T-cell (primary cell): ENCODE data around the gene TSPAN15. TPM values are rescaled to one million over a fixed set of nuclear protein-coding genes. Genes with fewer than 3 reads are reported as not detected.
A peak's percentile ranks its signal among the peaks of the same experiment; 100 is the strongest.

ENCODE experiments used
- ATAC-seq, 4 experiments: fragments of 200-7000 bp in 3 of 4; fragments of 150-1000 bp in 1 of 4; cut with Tn5 transposase; replicated peaks in 1 of 4; 1 replicate in 3 of 4; 2 replicates in 1 of 4; pipeline ENCODE4 v1.10.0; 2021; ENCODE audit warnings: moderate library complexity in 3 of 4, mild to moderate bottlenecking in 2 of 4, moderate number of reproducible peaks in 1 of 4
- CTCF ChIA-PET, 2 donors: fragments of 300-600 bp; sonication (Branson Sonifier 250); formaldehyde crosslinking; loops; one replicate each; lab custom pipeline; 2022; ENCODE audit warnings: antibody characterized with exemption in 2 of 2; lab: Charles Lee
- POLR2A ChIA-PET, 2 donors: fragments of 300-600 bp; sonication (Branson Sonifier 250); formaldehyde crosslinking; loops; one replicate each; lab custom pipeline; 2022; ENCODE audit warnings: antibody characterized with exemption in 2 of 2; lab: Charles Lee
- DNase-seq, 35 experiments: peaks; one replicate each; pipeline versions ENCODE4 v3.0.0 to v3.0.0-alpha.2; 2013 to 2023
- H3K27ac ChIP-seq: one replicate; pipeline ENCODE4 v1.5.1; 2013; ENCODE audit warnings: low read length
- H3K27me3 ChIP-seq, 2 experiments: replicated peaks in 1 of 2; 1 replicate in 1 of 2; 2 replicates in 1 of 2; pipeline versions ENCODE4 v1.6.1 to v1.7.0; 2013; ENCODE audit warnings: low read length in 1 of 2, mixed read lengths in 1 of 2; ENCODE audit not compliant: control insufficient read depth in 2 of 2, insufficient read depth in 2 of 2; ENCODE audit errors: extremely low read depth in 1 of 2
- H3K36me3 ChIP-seq, 2 donors: 1 replicate in 1 of 2; 2 replicates in 1 of 2; pipeline versions ENCODE4 v1.6.1 to v1.7.0; 2013; ENCODE audit warnings: low read length in 1 of 2; ENCODE audit not compliant: control insufficient read depth in 2 of 2, insufficient read depth in 1 of 2; ENCODE audit errors: extremely low read depth in 1 of 2
- H3K4me1 ChIP-seq, 2 experiments: 1 replicate in 1 of 2; 2 replicates in 1 of 2; pipeline versions ENCODE4 v1.6.1 to v1.7.0; 2013; ENCODE audit warnings: low read length in 2 of 2, mixed read lengths in 1 of 2; ENCODE audit not compliant: insufficient read depth in 2 of 2, control insufficient read depth in 1 of 2; ENCODE audit errors: extremely low read depth in 1 of 2
- H3K4me3 ChIP-seq, 2 donors: 1 replicate in 1 of 2; 2 replicates in 1 of 2; pipeline versions ENCODE4 v1.5.1 to v1.7.0; 2013; ENCODE audit warnings: mild to moderate bottlenecking in 2 of 2, low read length in 1 of 2, moderate library complexity in 1 of 2; ENCODE audit not compliant: control insufficient read depth in 1 of 2; ENCODE audit errors: extremely low read depth in 1 of 2
- H3K9me3 ChIP-seq: 2 replicates; pipeline ENCODE4 v1.7.0; 2013
- H3K27ac Mint-ChIP-seq, 2 donors: one replicate each; pipeline ENCODE4 v1.8.0; 2020 to 2021; ENCODE audit warnings: mild to moderate bottlenecking in 2 of 2, mixed read lengths in 2 of 2
- H3K27me3 Mint-ChIP-seq, 2 donors: one replicate each; pipeline ENCODE4 v1.8.0; 2021 to 2022; ENCODE audit warnings: mixed read lengths in 2 of 2
- H3K36me3 Mint-ChIP-seq: one replicate; pipeline ENCODE4 v1.8.0; 2021; ENCODE audit warnings: mixed read lengths
- H3K4me1 Mint-ChIP-seq, 3 donors: one replicate each; pipeline ENCODE4 v1.8.0; 2020 to 2022; ENCODE audit warnings: mixed read lengths in 3 of 3, mild to moderate bottlenecking in 1 of 3
- H3K4me3 Mint-ChIP-seq, 3 donors: one replicate each; pipeline ENCODE4 v1.8.0; 2020 to 2022; ENCODE audit warnings: mild to moderate bottlenecking in 3 of 3, mixed read lengths in 3 of 3, moderate library complexity in 3 of 3
- H3K9me3 Mint-ChIP-seq, 3 donors: one replicate each; pipeline ENCODE4 v1.8.0; 2020 to 2022; ENCODE audit warnings: mixed read lengths in 3 of 3
- WGBS: methylation state at CpG from one replicate; pipeline ENCODE4 v1.1.5; 2013; ENCODE audit warnings: missing lambda C conversion rate; ENCODE audit not compliant: insufficient coverage; 5-methylcytosine and 5-hydroxymethylcytosine counted together
- total RNA-seq, 35 experiments: library from RNA in 6 of 35; stranded (reverse) in 6 of 35; fragments of 120-200 nt in 1 of 35; gene quantifications; one replicate each; pipeline versions ENCODE4 v1.2.1 to v1.2.4 and lab custom pipeline; 2013 to 2026

TSPAN15 gene
- total RNA-seq, 5 donors from 2014 or later (not counting 1 experiment from before 2014, with no cell fraction given): 2.9 to 8.2 (median 6.2) TPM

DNA sequence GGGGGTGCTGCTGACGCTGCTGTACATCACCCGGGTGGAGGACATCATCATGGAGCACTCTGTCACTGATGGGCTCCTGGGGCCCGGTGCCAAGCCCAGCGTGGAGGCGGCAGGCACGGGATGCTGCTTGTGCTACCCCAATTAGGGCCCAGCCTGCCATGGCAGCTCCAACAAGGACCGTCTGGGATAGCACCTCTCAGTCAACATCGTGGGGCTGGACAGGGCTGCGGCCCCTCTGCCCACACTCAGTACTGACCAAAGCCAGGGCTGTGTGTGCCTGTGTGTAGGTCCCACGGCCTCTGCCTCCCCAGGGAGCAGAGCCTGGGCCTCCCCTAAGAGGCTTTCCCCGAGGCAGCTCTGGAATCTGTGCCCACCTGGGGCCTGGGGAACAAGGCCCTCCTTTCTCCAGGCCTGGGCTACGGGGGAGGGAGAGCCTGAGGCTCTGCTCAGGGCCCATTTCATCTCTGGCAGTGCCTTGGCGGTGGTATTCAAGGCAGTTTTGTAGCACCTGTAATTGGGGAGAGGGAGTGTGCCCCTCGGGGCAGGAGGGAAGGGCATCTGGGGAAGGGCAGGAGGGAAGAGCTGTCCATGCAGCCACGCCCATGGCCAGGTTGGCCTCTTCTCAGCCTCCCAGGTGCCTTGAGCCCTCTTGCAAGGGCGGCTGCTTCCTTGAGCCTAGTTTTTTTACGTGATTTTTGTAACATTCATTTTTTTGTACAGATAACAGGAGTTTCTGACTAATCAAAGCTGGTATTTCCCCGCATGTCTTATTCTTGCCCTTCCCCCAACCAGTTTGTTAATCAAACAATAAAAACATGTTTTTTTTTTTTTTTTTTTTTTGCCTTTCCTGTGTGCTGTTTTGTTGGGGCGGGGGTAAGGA lies 55.8 kb downstream of the TSPAN15 start:
- WGBS: 87% methylated on average over 16 of the region's 19 CpGs
- peak overlapping the region; percentile 72 for H3K27ac ChIP-seq
- H3K9me3 Mint-ChIP-seq: no peaks in the 10 kb centered on the region
- H3K36me3 Mint-ChIP-seq: no peaks in the 10 kb centered on the region
- CTCF ChIA-PET: interaction anchor here (0.6 to 1.5 kb wide), 18 partner anchors 46 to 1659 kb away, joined by 3 to 12 read pairs (median 4); no protein-coding TSS in a partner anchor
- POLR2A ChIA-PET: interaction anchor here in 1 of 2 donors (0.7 kb wide), 1 partner anchor 59 kb away, joined by 6 read pairs; no protein-coding TSS in a partner anchor
- peak overlapping the region in 1 of 2 donors; percentile 2 for H3K4me3 ChIP-seq
- ATAC-seq: peak in 3 of 4 experiments; percentile 1 to 20 (median 10)
- H3K4me3 Mint-ChIP-seq: peak overlapping the region; percentile 57 to 61 (median 61)
- H3K36me3 ChIP-seq: no peaks in the 10 kb centered on the region
- no peaks in the 10 kb centered on the region for H3K27me3 Mint-ChIP-seq
- H3K27ac Mint-ChIP-seq: peak overlapping the region; percentile 70 to 84
- H3K4me1 ChIP-seq: peaks cover 0 to 15% of the 10 kb centered on the region in 2 experiments
- H3K4me1 Mint-ChIP-seq: peaks cover 10 to 19% (median 11%) of the 10 kb centered on the region in 3 donors
- peaks cover 0 to 2% of the 10 kb centered on the region in 2 experiments for H3K27me3 ChIP-seq
- DNase-seq: peak in 1 of 35 experiments; percentile 53
- H3K9me3 ChIP-seq: no peaks in the 10 kb centered on the region

DNA sequence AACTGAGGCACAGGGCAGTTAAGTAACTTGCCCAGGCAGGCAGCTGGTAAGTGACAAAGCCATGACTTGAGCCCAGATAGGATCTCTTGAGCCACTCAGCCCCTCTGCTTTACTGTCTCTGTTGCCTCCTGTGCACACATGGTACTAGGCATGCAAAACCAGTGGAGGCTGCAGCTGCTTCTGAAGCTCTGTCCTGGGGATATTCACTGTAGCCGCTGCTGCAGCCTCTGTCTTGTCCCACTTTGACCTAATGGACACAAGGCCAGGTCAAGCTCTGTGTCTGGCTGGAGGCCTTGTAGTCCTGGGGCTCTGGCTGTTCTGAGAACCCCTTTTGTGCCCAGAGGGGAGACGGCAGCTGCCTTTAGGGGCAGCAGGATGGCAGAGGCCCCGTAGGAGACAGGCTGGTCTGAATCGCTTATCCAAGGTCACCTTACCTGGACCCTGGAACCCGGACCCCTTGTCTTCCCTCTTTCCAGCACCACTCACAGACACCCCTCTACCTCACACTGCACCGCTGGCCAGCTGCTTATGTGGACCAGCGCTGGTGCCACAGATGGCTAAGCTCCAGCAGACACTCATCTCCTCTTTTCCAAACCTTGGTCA lies 57.6 kb downstream of the TSPAN15 start:
- no peaks in the 10 kb centered on the region for H3K9me3 ChIP-seq
- H3K27ac Mint-ChIP-seq: no peak overlapping the region
- peaks cover 0 to 15% of the 10 kb centered on the region in 2 experiments for H3K4me1 ChIP-seq
- no peak for ATAC-seq
- no peaks in the 10 kb centered on the region for H3K9me3 Mint-ChIP-seq
- H3K27me3 ChIP-seq: peaks cover 0 to 2% of the 10 kb centered on the region in 2 experiments
- H3K4me3 Mint-ChIP-seq: peak overlapping the region in 2 of 3 donors; percentile 4 to 21
- no peak overlapping the region for H3K4me3 ChIP-seq
- H3K36me3 ChIP-seq: no peaks in the 10 kb centered on the region
- no peak for DNase-seq
- peaks cover 2 to 3% of the 10 kb centered on the region in 2 donors for H3K27me3 Mint-ChIP-seq
- POLR2A ChIA-PET: no interaction called here
- 88% methylated on average over 4 of the region's 7 CpGs for WGBS
- no peak overlapping the region for H3K27ac ChIP-seq
- no peaks in the 10 kb centered on the region for H3K36me3 Mint-ChIP-seq
- CTCF ChIA-PET: interaction anchor here (0.7 to 2.5 kb wide), 4 partner anchors 87 to 132 kb away, joined by 3 to 9 read pairs (median 4); no protein-coding TSS in a partner anchor
- H3K4me1 Mint-ChIP-seq: peaks cover 10 to 19% (median 11%) of the 10 kb centered on the region in 3 donors

DNA sequence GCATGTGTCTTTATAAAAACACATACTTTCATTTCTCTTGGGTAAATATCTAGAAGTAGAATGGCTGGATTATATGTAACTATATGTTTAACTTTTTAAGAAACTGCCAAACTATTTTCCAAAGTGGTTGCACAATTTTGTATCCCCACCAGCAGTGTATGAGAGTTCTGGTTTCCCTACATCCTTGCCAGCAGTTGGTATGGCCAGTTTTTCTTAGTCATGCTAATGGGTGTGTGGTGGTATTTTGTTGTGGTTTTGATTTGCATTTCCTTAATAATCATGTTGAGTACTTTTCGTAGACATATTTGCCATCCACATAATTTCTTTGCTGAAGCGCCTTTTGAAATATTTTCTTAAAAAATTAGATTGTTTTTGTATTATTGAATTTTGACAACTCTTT lies 61.6 kb downstream of the TSPAN15 start:
- H3K27ac Mint-ChIP-seq: no peak overlapping the region
- peaks cover 2 to 24% of the 10 kb centered on the region in 2 experiments for H3K27me3 ChIP-seq
- no peaks in the 10 kb centered on the region for H3K9me3 ChIP-seq
- no peak for DNase-seq
- H3K4me3 Mint-ChIP-seq: no peak overlapping the region
- H3K4me1 Mint-ChIP-seq: peaks cover under 1 to 9% (median 3%) of the 10 kb centered on the region in 3 donors
- H3K27ac ChIP-seq: no peak overlapping the region
- no CpG with 5 or more reads among the region's 2 CpGs for WGBS
- peaks cover 14 to 16% of the 10 kb centered on the region in 2 donors for H3K27me3 Mint-ChIP-seq
- no peak for ATAC-seq
- H3K4me3 ChIP-seq: no peak overlapping the region
- no peaks in the 10 kb centered on the region for H3K36me3 ChIP-seq
- ChIA-PET POLR2A (no interaction called here), CTCF (no interaction called here)
- H3K9me3 Mint-ChIP-seq: no peaks in the 10 kb centered on the region
- H3K4me1 ChIP-seq: peaks cover 0 to 2% of the 10 kb centered on the region in 2 experiments
- H3K36me3 Mint-ChIP-seq: no peaks in the 10 kb centered on the region

DNA sequence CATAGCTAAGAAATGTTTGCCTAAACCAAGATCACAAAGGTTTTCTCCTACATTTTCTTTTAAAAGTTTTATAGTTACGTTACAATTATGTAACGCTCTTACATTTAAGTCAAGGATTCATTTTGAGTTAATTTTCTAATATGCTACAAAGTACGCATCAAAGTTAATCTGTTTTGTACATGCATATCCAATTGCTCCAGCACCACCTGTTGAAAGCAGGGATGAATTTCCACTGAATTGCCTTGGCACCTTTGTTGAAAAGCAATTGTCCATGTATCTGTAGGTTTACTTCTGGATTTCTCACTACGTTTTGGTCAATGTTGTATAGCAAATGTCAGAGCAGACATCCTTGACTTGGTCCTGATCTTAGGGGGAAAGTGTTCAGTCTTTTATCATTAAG lies 62.4 kb downstream of the TSPAN15 start:
- DNase-seq: no peak
- no peaks in the 10 kb centered on the region for H3K4me1 ChIP-seq
- ChIA-PET CTCF (interaction anchor here in 1 of 2 donors (2.6 kb wide), 1 partner anchor 124 kb away, joined by 54 read pairs; no protein-coding TSS in a partner anchor), POLR2A (no interaction called here)
- no CpG with 5 or more reads among the region's 4 CpGs for WGBS
- no peak overlapping the region for H3K4me3 ChIP-seq
- Mint-ChIP-seq H3K27me3 (peaks cover 14 to 16% of the 10 kb centered on the region in 2 donors), H3K4me1 (peaks cover 0 to 6% (median under 1%) of the 10 kb centered on the region in 3 donors), H3K9me3 (no peaks in the 10 kb centered on the region), H3K36me3 (no peaks in the 10 kb centered on the region), H3K27ac (no peak overlapping the region), H3K4me3 (no peak overlapping the region)
- no peak for ATAC-seq
- peaks cover 2 to 24% of the 10 kb centered on the region in 2 experiments for H3K27me3 ChIP-seq
- H3K9me3 ChIP-seq: no peaks in the 10 kb centered on the region
- no peaks in the 10 kb centered on the region for H3K36me3 ChIP-seq
- no peak overlapping the region for H3K27ac ChIP-seq

DNA sequence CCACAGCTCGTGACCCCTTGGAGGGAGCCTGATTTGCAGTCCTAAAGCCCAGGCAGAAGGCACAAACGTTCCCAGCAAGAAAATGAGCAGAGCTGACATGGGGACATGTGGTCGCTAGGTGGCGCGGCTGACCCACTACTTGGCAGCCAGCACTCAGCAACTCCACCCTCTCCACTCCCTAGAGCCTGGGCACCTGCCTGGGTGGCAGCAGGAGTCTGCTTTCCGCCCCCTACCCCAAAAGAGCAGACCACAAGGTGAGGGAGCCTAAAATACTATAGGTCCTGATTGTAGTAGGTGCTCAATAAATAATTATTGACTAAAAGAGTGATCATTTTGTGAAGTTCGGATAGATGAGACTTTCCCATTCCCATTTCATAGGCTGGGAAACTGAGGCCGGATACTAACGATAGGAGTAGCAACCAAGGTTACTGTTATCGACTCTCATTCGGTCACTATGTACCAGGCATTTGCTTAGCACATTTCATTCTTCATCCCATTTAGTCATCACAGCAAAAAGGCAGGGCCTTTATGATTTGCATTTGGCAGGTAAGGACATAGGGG lies 64.5 kb downstream of the TSPAN15 start:
- ChIA-PET CTCF (interaction anchor here (0.6 to 3.7 kb wide), 11 partner anchors 26 to 232 kb away, joined by 3 to 55 read pairs (median 4); no protein-coding TSS in a partner anchor), POLR2A (no interaction called here)
- Histone ChIP-seq H3K4me1 (no peaks in the 10 kb centered on the region), H3K27ac (no peak overlapping the region), H3K36me3 (no peaks in the 10 kb centered on the region), H3K27me3 (peaks cover 2 to 24% of the 10 kb centered on the region in 2 experiments), H3K9me3 (no peaks in the 10 kb centered on the region), H3K4me3 (no peak overlapping the region)
- Mint-ChIP-seq H3K4me3 (no peak overlapping the region), H3K9me3 (no peaks in the 10 kb centered on the region), H3K36me3 (no peaks in the 10 kb centered on the region), H3K27me3 (peaks cover 14 to 17% of the 10 kb centered on the region in 2 donors), H3K4me1 (peaks cover 0 to 6% (median 0%) of the 10 kb centered on the region in 3 donors), H3K27ac (no peak overlapping the region)
- ATAC-seq (peak; percentile 83 to 95 (median 94)), DNase-seq (peak; percentile 52 to 89 (median 75))
- WGBS: 10% methylated on average over 4 of the region's 11 CpGs
